Lower lobe of right lung (tissue), 2 donors: ENCODE measurements around the gene CHD6. TPM values are rescaled to one million over a fixed set of nuclear protein-coding genes. Genes with fewer than 3 reads are reported as not detected.

Experiments used
- ATAC-seq, 2 donors: fragments of 200-7000 bp; cut with Tn5 transposase; one replicate each; pipeline ENCODE4 v1.9.1; 2020 to 2022; ENCODE audit warnings: mild to moderate bottlenecking in 2 of 2, moderate library complexity in 2 of 2
- DNase-seq: peaks from one replicate; pipeline ENCODE4 v3.0.0-alpha.2; 2020
- H3K27ac ChIP-seq: fragments of 200-600 bp; one replicate; pipeline ENCODE4 v1.8.0; 2022
- H3K27me3 ChIP-seq: fragments of 200-600 bp; one replicate; pipeline ENCODE4 v1.8.0; 2022; ENCODE audit warnings: low read depth
- H3K36me3 ChIP-seq: fragments of 200-600 bp; one replicate; pipeline ENCODE4 v1.8.0; 2022; ENCODE audit warnings: mild to moderate bottlenecking
- H3K4me1 ChIP-seq: fragments of 200-600 bp; one replicate; pipeline ENCODE4 v1.8.0; 2022
- H3K4me3 ChIP-seq: fragments of 200-600 bp; one replicate; pipeline ENCODE4 v1.8.0; 2022; ENCODE audit warnings: mild to moderate bottlenecking
- H3K9me3 ChIP-seq: fragments of 200-600 bp; one replicate; pipeline ENCODE4 v1.8.0; 2022
- CTCF ChIP-seq: fragments of 200-600 bp; IDR thresholded peaks from one replicate; pipeline ENCODE4 v1.8.0; 2022; ENCODE audit warnings: antibody characterized with exemption, mild to moderate bottlenecking
- intact Hi-C: fragments of 100-400 bp; cut with DNase I; formaldehyde crosslinking; loops from one replicate; pipeline ENCODE4 v1.11.0; 2022
- total RNA-seq: library from RNA; stranded (reverse); fragmentation: NEBNext Ultra II Directional; extraction: Animal tissue kit (Norgen Biotek cat#: 25700); gene quantifications from one replicate; pipeline ENCODE4 v1.2.1, GENCODE V29; 2021
- donor health status: DM: no; HTN: yes; CAD: no; lungs with severe emphysema.

Gene CHD6
- total RNA-seq, 1 donor from 2014 or later: 43.6 TPM

- Histone ChIP-seq H3K36me3 (no peaks in the 10 kb centered on the region), H3K4me1 (peaks cover 23% of the 10 kb centered on the region), H3K27me3 (no peaks in the 10 kb centered on the region), H3K27ac (no peak overlapping the region), H3K9me3 (no peaks in the 10 kb centered on the region), H3K4me3 (no peak overlapping the region)
- intact Hi-C loops: no loop called here
- TF ChIP-seq CTCF: no peak
- no peak for DNase-seq
- no peak for ATAC-seq
These were observed 2.5 kb downstream of the CHD6 start for GRCh38 chr20:41615676-41616075.

GRCh38 chr20:41615110-41615509 is 3.1 kb downstream of the CHD6 start:
- Histone ChIP-seq H3K4me1 (peaks cover 23% of the 10 kb centered on the region), H3K4me3 (no peak overlapping the region), H3K27ac (no peak overlapping the region), H3K27me3 (no peaks in the 10 kb centered on the region), H3K36me3 (no peaks in the 10 kb centered on the region), H3K9me3 (no peaks in the 10 kb centered on the region)
- no peak for ATAC-seq
- intact Hi-C loops: no loop called here
- no peak for TF ChIP-seq CTCF
- no peak for DNase-seq

GRCh38 chr20:41613321-41613720 is 4.9 kb downstream of the CHD6 start:
- H3K27ac ChIP-seq: no peak overlapping the region
- H3K4me1 ChIP-seq: peaks cover 38% of the 10 kb centered on the region

GRCh38 chr20:41609474-41609873 is 8.7 kb downstream of the CHD6 start:
- no peak for DNase-seq
- no peak for TF ChIP-seq CTCF
- Histone ChIP-seq H3K27ac (no peak overlapping the region), H3K4me3 (no peak overlapping the region), H3K36me3 (no peaks in the 10 kb centered on the region), H3K27me3 (no peaks in the 10 kb centered on the region), H3K9me3 (no peaks in the 10 kb centered on the region), H3K4me1 (peaks cover 14% of the 10 kb centered on the region)
- intact Hi-C loops: no loop called here
- ATAC-seq: no peak

More at GRCh38 chr20:41613321-41613720, 4.9 kb downstream of the CHD6 start:
- Histone ChIP-seq H3K27me3 (no peaks in the 10 kb centered on the region), H3K9me3 (no peaks in the 10 kb centered on the region), H3K4me3 (no peak overlapping the region), H3K36me3 (no peaks in the 10 kb centered on the region)
- TF ChIP-seq CTCF: no peak
- ATAC-seq: no peak
- intact Hi-C loops: no loop called here
- no peak for DNase-seq

GRCh38 chr20:41608606-41609005 is 9.6 kb downstream of the CHD6 start:
- DNase-seq (no peak), ATAC-seq (no peak)
- no peak for TF ChIP-seq CTCF
- Histone ChIP-seq H3K4me1 (peaks cover 14% of the 10 kb centered on the region), H3K4me3 (no peak overlapping the region), H3K27ac (no peak overlapping the region), H3K36me3 (no peaks in the 10 kb centered on the region), H3K27me3 (no peaks in the 10 kb centered on the region), H3K9me3 (no peaks in the 10 kb centered on the region)
- intact Hi-C loops: no loop called here

GRCh38 chr20:41607791-41608190 is 10.4 kb downstream of the CHD6 start:
- no peak for TF ChIP-seq CTCF
- ATAC-seq (no peak), DNase-seq (no peak)
- Histone ChIP-seq H3K36me3 (no peaks in the 10 kb centered on the region), H3K9me3 (no peaks in the 10 kb centered on the region), H3K27me3 (no peaks in the 10 kb centered on the region), H3K4me3 (no peak overlapping the region), H3K4me1 (peaks cover 14% of the 10 kb centered on the region), H3K27ac (no peak overlapping the region)
- intact Hi-C loops: no loop called here
